ENCODE results near the gene SMAD3.

Gene SMAD3

GRCh38 chr15:67033571-67034044 is 31.8 kb upstream of the SMAD3 start:
- no peak for DNase-seq (ENCODE audit: low read depth, low spot score)
- H3K27ac ChIP-seq, result no peak overlapping the region

- H3K27ac ChIP-seq, result no peak overlapping the region
- no peak for DNase-seq (ENCODE audit: low read depth, low spot score)
Observed at GRCh38 chr15:67035886-67036285, 29.5 kb upstream of the SMAD3 start.

- no peak for DNase-seq (ENCODE audit: low read depth, low spot score)
- no peak overlapping the region for H3K27ac ChIP-seq
Observed at GRCh38 chr15:67036775-67037555, 28.4 kb upstream of the SMAD3 start.

GRCh38 chr15:67037694-67038093 is 27.7 kb upstream of the SMAD3 start:
- H3K27ac ChIP-seq, result no peak overlapping the region
- DNase-seq (ENCODE audit: low read depth, low spot score), result no peak

- no peak overlapping the region for H3K27ac ChIP-seq
- no peak for DNase-seq (ENCODE audit: low read depth, low spot score)
Observed at GRCh38 chr15:67038736-67039135, 26.7 kb upstream of the SMAD3 start.

GRCh38 chr15:67039384-67040075 is 25.9 kb upstream of the SMAD3 start:
- peak; percentile 94 for DNase-seq (ENCODE audit: low read depth, low spot score)
- H3K27ac ChIP-seq, result no peak overlapping the region

- no peak overlapping the region for H3K27ac ChIP-seq
- DNase-seq (ENCODE audit: low read depth, low spot score), result no peak
Observed at GRCh38 chr15:67040277-67040676, 25.1 kb upstream of the SMAD3 start.

- DNase-seq (ENCODE audit: low read depth, low spot score), result no peak
- H3K27ac ChIP-seq, result no peak overlapping the region
Observed at GRCh38 chr15:67042551-67043142, 22.8 kb upstream of the SMAD3 start.

GRCh38 chr15:67043939-67044771 is 21.2 kb upstream of the SMAD3 start:
- H3K27ac ChIP-seq, result peak overlapping the region; percentile 49
- no peak for DNase-seq (ENCODE audit: low read depth, low spot score)

GRCh38 chr15:67047149-67047661 is 18.2 kb upstream of the SMAD3 start:
- no peak overlapping the region for H3K27ac ChIP-seq
- no peak for DNase-seq (ENCODE audit: low read depth, low spot score)

GRCh38 chr15:67048281-67049279 is 16.8 kb upstream of the SMAD3 start:
- DNase-seq (ENCODE audit: low read depth, low spot score), result no peak
- peak overlapping the region; percentile 86 for H3K27ac ChIP-seq

- H3K27ac ChIP-seq, result peak overlapping the region; percentile 86
- DNase-seq (ENCODE audit: low read depth, low spot score), result no peak
Observed at GRCh38 chr15:67049351-67050044, 15.9 kb upstream of the SMAD3 start.

GRCh38 chr15:67050062-67050461 is 15.3 kb upstream of the SMAD3 start:
- peak overlapping the region; percentile 86 for H3K27ac ChIP-seq
- DNase-seq (ENCODE audit: low read depth, low spot score), result no peak

- H3K27ac ChIP-seq, result peak overlapping the region; percentile 86
- no peak for DNase-seq (ENCODE audit: low read depth, low spot score)
Observed at GRCh38 chr15:67050522-67051087, 14.8 kb upstream of the SMAD3 start.

- DNase-seq (ENCODE audit: low read depth, low spot score), result no peak
- no peak overlapping the region for H3K27ac ChIP-seq
Observed at GRCh38 chr15:67051088-67052045, 14.0 kb upstream of the SMAD3 start.

- no peak for DNase-seq (ENCODE audit: low read depth, low spot score)
- H3K27ac ChIP-seq, result no peak overlapping the region
Observed at GRCh38 chr15:67054676-67055075, 10.7 kb upstream of the SMAD3 start.

GRCh38 chr15:67059127-67059553 is 6.3 kb upstream of the SMAD3 start:
- no peak for DNase-seq (ENCODE audit: low read depth, low spot score)
- no peak overlapping the region for H3K27ac ChIP-seq

Measured in epithelial cell of prostate (primary cell).